Vagina (tissue), 2 donors: ENCODE data around the gene SRPK1.

Experiments used
- CTCF ChIP-seq, 3 experiments: fragments of 450-650 bp in 2 of 3; fragments of 200-600 bp in 1 of 3; sonication (generic) in 1 of 3; IDR thresholded peaks; one replicate each; pipeline ENCODE4 v1.5.1; 2017 to 2019; ENCODE audit warnings: antibody characterized with exemption in 3 of 3, mild to moderate bottlenecking in 2 of 3, moderate library complexity in 2 of 3
- POLR2A ChIP-seq, 2 donors: fragments of 450-650 bp; IDR thresholded peaks; one replicate each; pipeline ENCODE4 v1.6.1; 2017; ENCODE audit warnings: antibody characterized with exemption in 2 of 2, mild to moderate bottlenecking in 2 of 2, moderate library complexity in 2 of 2
- POLR2AphosphoS5 ChIP-seq, 2 donors: sonication (generic); formaldehyde crosslinking; IDR thresholded peaks; one replicate each; pipeline ENCODE4 v1.9.0; 2017; ENCODE audit warnings: antibody characterized with exemption in 2 of 2, mild to moderate bottlenecking in 2 of 2, low read depth in 1 of 2; ENCODE audit not compliant: insufficient read depth in 1 of 2

- TF ChIP-seq CTCF (IDR thresholded peaks at IDR 0.05): no peak
- TF ChIP-seq POLR2A (IDR thresholded peaks at IDR 0.05): no peak
- TF ChIP-seq POLR2AphosphoS5 (IDR thresholded peaks at IDR 0.05; ENCODE audit: insufficient read depth in 1 of 2, low read depth in 1 of 2): no peak
Observed at GRCh38 chr6:35831257-35832007, 89.5 kb downstream of the SRPK1 start.
